Endothelial cell of umbilical vein (primary cell): ENCODE measurements around the gene BAG3. TPM values are rescaled to one million over a fixed set of nuclear protein-coding genes. Genes with fewer than 3 reads are reported as not detected.

ENCODE experiments used
- BruUV-seq: library from RNA; stranded (reverse); fragments of 400-500 nt; replicated peaks from 2 replicates; lab custom pipeline; 2021; lab: Mats Ljungman, UMichigan
- CTCF ChIA-PET: fragments of 300-600, 350-600 bp; sonication (Branson Sonifier 250); formaldehyde crosslinking; loops from one replicate; lab custom pipeline; 2021; ENCODE audit warnings: antibody characterized with exemption, inconsistent platforms; lab: Charles Lee
- POLR2A ChIA-PET: fragments of 300-600, 350-600 bp; sonication (Branson Sonifier 250); formaldehyde crosslinking; loops from one replicate; lab custom pipeline; 2021; ENCODE audit warnings: antibody characterized with exemption, inconsistent platforms; lab: Charles Lee
- DNase-seq: peaks from one replicate; pipeline ENCODE4 v3.0.0-alpha.2; 2011; ENCODE audit warnings: low read depth, low spot score
- FAIRE-seq: peaks from 2 replicates; lab custom pipeline; 2011; peaks lifted over from hg19 to GRCh38; lab: Jason Lieb, UNC
- H2AFZ ChIP-seq: 2 replicates; pipeline ENCODE4 v1.6.0; 2012; ENCODE audit warnings: low read depth, low read length, control low read depth, inconsistent platforms
- H3K27ac ChIP-seq: 2 replicates; pipeline ENCODE4 v1.5.1; 2011; ENCODE audit warnings: low read depth, mild to moderate bottlenecking, control low read depth, low read length, moderate library complexity; ENCODE audit not compliant: insufficient read depth
- H3K27me3 ChIP-seq, 2 experiments: 2 replicates each; pipeline versions ENCODE4 v1.6.0 to v1.6.1; 2011; ENCODE audit warnings: low read length in 2 of 2, mixed read lengths in 1 of 2; ENCODE audit not compliant: control insufficient read depth in 2 of 2, insufficient read depth in 2 of 2
- H3K36me3 ChIP-seq, 2 experiments: 2 replicates in 1 of 2; 3 replicates in 1 of 2; pipeline ENCODE4 v1.5.1; 2011; ENCODE audit warnings: low read length in 2 of 2, mild to moderate bottlenecking in 1 of 2, moderate library complexity in 1 of 2; ENCODE audit not compliant: control insufficient read depth in 2 of 2, insufficient read depth in 2 of 2; ENCODE audit errors: extremely low read depth in 1 of 2
- H3K4me1 ChIP-seq: 3 replicates; pipeline ENCODE4 v1.5.1; 2011; ENCODE audit warnings: mild to moderate bottlenecking, low read length; ENCODE audit not compliant: control insufficient read depth, insufficient read depth; ENCODE audit errors: extremely low read depth
- H3K4me2 ChIP-seq: 2 replicates; pipeline ENCODE4 v1.6.1; 2011; ENCODE audit warnings: low read length, control low read depth, mixed read lengths; ENCODE audit not compliant: insufficient read depth
- H3K4me3 ChIP-seq, 3 experiments: fragments of 200-600 bp in 1 of 3; sonication (generic), shearing (Covaris generic) in 1 of 3; replicated peaks in 1 of 3; 2 replicates each; pipeline ENCODE4 v1.5.1; 2011 to 2016; ENCODE audit warnings: control low read depth in 3 of 3, low read length in 3 of 3, mild to moderate bottlenecking in 2 of 3, inconsistent platforms in 1 of 3, low read depth in 1 of 3, moderate library complexity in 1 of 3; ENCODE audit not compliant: insufficient read depth in 1 of 3
- H3K79me2 ChIP-seq: 2 replicates; pipeline ENCODE4 v1.6.0; 2012; ENCODE audit warnings: low read length, inconsistent platforms; ENCODE audit not compliant: control insufficient read depth, insufficient read depth
- H3K9ac ChIP-seq: replicated peaks from 2 replicates; pipeline ENCODE3; 2011; ENCODE audit warnings: low read length, control low read depth; ENCODE audit not compliant: insufficient read depth; ENCODE audit errors: extremely low read depth
- H3K9me1 ChIP-seq: replicated peaks from 3 replicates; pipeline ENCODE4 v1.6.0; 2011; ENCODE audit warnings: mild to moderate bottlenecking, low read length; ENCODE audit not compliant: control insufficient read depth, insufficient read depth; ENCODE audit errors: extremely low read depth
- H3K9me3 ChIP-seq: replicated peaks from 2 replicates; pipeline ENCODE4 v1.5.1; 2012; ENCODE audit warnings: low read length, inconsistent platforms; ENCODE audit not compliant: control insufficient read depth, insufficient read depth
- H4K20me1 ChIP-seq: replicated peaks from 2 replicates; pipeline ENCODE3; 2011; ENCODE audit warnings: mild to moderate bottlenecking, low read length; ENCODE audit not compliant: control insufficient read depth, insufficient read depth; ENCODE audit errors: extremely low read depth
- GATA2 ChIP-seq: IDR thresholded peaks from 2 replicates; pipeline ENCODE4 v1.7.0; 2011; ENCODE audit warnings: low read depth, mild to moderate bottlenecking, moderate library complexity, mixed read lengths, low read length; ENCODE audit not compliant: insufficient read length, insufficient read depth
- JUN ChIP-seq: IDR thresholded peaks from 2 replicates; pipeline ENCODE4 v1.6.1; 2011; ENCODE audit warnings: borderline replicate concordance, low read depth; ENCODE audit not compliant: insufficient read length, insufficient read depth
- MYC ChIP-seq: IDR thresholded peaks from one replicate; pipeline ENCODE4 v1.6.1; 2011; ENCODE audit warnings: mild to moderate bottlenecking, low read depth, low read length
- POLR2A ChIP-seq: IDR thresholded peaks from 2 replicates; pipeline ENCODE4 v1.6.1; 2012; ENCODE audit warnings: low read depth, mild to moderate bottlenecking, control low read depth, low read length
- POLR2AphosphoS5 ChIP-seq: IDR thresholded peaks from 2 replicates; pipeline ENCODE4 v1.6.1; 2012; ENCODE audit warnings: low read depth, mild to moderate bottlenecking, control low read depth, low read length, moderate library complexity; ENCODE audit not compliant: insufficient read depth
- dilution Hi-C: fragments of 300-500 bp; cut with MboI; formaldehyde crosslinking; loops from one replicate; pipeline ENCODE4 v1.15.0; 2019; ENCODE audit warnings: low sequenced_read_pairs; ENCODE audit not compliant: extremely low pct_ligation_motif_present
- intact Hi-C: fragments of 100-400 bp; cut with micrococcal nuclease; formaldehyde crosslinking; loops from one replicate; pipeline ENCODE4 v1.10.0; 2022
- polyA plus RNA-seq, 4 experiments: library from polyadenylated mRNA; depleted of rRNA in 3 of 4; stranded (reverse) in 3 of 4; unstranded in 1 of 4; fragments of >200 nt; gene quantifications; 2 replicates each; pipeline versions ENCODE4 v1.2.1 to v1.2.3, GENCODE V29; 2011 to 2012; ENCODE audit warnings: missing spikeins in 1 of 4
- total RNA-seq: library from RNA; stranded (reverse); gene quantifications from 2 replicates; pipeline ENCODE4 v1.2.3, GENCODE V29; 2021
- TF ChIP-seq, protein P1 (sequence below): IDR thresholded peaks from 2 replicates; pipeline ENCODE4 v1.6.1; 2011; ENCODE audit not compliant: insufficient read depth, insufficient read length
- TF ChIP-seq, protein P2 (sequence below), 2 donors: IDR thresholded peaks; 1 replicate in 1 of 2; 2 replicates in 1 of 2; pipeline ENCODE4 v1.5.1; 2011; ENCODE audit warnings: low read length in 2 of 2, mild to moderate bottlenecking in 2 of 2, moderate library complexity in 2 of 2, control low read depth in 1 of 2, inconsistent platforms in 1 of 2, low read depth in 1 of 2; ENCODE audit not compliant: insufficient read depth in 1 of 2; ENCODE audit errors: extremely low read depth in 1 of 2

BAG3 gene
- total and polyA plus RNA-seq, 2 donors (not counting 3 experiments of a cell fraction or from before 2014, with no cell fraction given) = 25.2 to 66.7 TPM

DNA sequence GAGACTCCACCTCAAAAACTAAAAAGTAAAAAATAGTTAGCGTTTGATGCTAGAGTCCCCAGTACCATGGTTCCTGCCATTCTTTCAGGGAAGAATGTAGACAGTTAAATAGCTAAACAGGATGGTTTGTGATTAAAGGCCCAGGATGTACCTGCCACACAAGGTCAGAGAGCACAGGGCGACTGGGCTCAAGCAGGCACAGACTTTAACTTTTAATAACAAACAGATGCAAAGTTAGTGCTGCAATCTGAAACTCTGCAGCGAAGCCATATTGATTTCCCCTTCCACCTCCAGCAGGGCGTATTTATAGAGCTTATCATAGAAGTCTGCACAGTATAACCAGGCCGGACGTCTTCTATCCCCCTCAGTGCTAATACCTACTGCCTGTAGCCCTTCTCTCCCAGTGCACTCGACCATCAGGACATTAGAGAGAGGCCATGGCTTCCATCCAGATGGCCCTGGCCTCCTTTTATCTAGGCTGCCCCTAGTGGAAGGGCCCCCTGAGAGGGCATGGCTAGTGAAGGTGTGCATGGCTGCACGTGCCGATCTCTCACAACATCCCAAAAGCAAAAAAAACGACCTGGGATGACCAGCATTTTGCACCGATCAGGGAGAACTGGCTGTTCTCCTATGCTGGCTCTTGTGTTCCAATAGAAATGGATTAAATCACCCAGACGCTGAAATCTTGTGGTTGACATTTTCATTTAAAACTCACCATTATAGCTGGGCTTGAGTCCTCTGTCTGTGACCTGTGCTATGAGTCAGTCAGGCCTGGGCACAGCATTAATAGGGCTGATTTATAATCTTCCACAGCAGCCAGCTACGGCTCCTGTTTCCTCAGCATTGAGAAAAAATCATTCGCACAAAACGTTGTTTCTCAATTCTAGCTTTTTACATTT is 7.6 kb upstream of the BAG3 start:
- Histone ChIP-seq H3K27ac (no peak overlapping the region), H3K9me3 (no peaks in the 10 kb centered on the region), H3K9ac (no peak overlapping the region), H3K9me1 (no peaks in the 10 kb centered on the region), H3K4me3 (no peak overlapping the region), H2AFZ (no peak overlapping the region), H3K4me1 (no peaks in the 10 kb centered on the region), H3K36me3 (no peaks in the 10 kb centered on the region), H3K4me2 (no peak overlapping the region), H3K27me3 (peaks cover 0 to 2% of the 10 kb centered on the region in 2 experiments), H4K20me1 (no peaks in the 10 kb centered on the region), H3K79me2 (no peaks in the 10 kb centered on the region)
- ChIA-PET CTCF (interaction anchor here (0.8 to 1.9 kb wide), 7 partner anchors 8 to 216 kb away, joined by 3 to 7 read pairs (median 4); partner anchors contain the start of genes BAG3 and INPP5F), POLR2A (no interaction called here)
- TF ChIP-seq JUN (no peak), MYC (no peak), GATA2 (no peak), POLR2A (no peak)
- TF ChIP-seq, protein P1, sequence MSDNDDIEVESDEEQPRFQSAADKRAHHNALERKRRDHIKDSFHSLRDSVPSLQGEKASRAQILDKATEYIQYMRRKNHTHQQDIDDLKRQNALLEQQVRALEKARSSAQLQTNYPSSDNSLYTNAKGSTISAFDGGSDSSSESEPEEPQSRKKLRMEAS = no peak
- intact Hi-C loops = no loop called here
- DNase-seq (no peak), FAIRE-seq (no peak)
- BruUV-seq = no TSS peak
- dilution Hi-C loops = no loop called here

DNA sequence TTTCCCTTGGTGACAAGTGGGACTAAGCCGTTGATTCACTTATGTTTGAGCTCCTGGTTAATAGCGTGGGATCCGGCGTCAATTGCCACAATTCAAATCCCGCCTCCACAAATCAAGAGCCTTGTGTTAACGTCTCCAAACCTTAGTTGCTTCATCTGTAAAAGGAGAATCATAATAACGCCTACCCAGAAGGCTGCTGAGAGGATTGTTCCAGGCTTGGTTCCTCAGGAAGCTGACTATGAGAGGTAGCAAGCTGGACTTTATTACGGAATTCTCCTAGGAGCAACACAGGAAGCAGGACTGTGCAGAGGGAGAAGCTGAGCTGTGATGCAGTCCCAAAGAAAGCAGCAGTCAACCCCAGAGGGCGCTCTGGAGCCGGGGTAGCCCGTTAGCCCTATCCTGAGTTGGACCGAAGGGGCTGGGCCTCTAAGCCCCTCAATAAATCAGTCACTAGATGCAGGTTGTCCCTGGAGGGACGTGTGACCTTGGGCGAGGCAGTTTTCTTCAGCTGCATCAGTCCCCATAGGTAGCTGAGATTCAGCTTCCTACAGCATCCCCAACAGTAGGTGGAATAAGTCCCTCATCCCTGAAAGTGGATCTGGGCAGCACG is 6.9 kb upstream of the BAG3 start:
- Histone ChIP-seq H4K20me1 (no peaks in the 10 kb centered on the region), H3K27ac (no peak overlapping the region), H3K4me3 (no peak overlapping the region), H3K79me2 (no peaks in the 10 kb centered on the region), H3K9me3 (no peaks in the 10 kb centered on the region), H3K9me1 (no peaks in the 10 kb centered on the region), H3K4me2 (no peak overlapping the region), H2AFZ (no peak overlapping the region), H3K9ac (no peak overlapping the region), H3K36me3 (no peaks in the 10 kb centered on the region), H3K27me3 (peaks cover 0 to 2% of the 10 kb centered on the region in 2 experiments), H3K4me1 (no peaks in the 10 kb centered on the region)
- TF ChIP-seq, protein P2, sequence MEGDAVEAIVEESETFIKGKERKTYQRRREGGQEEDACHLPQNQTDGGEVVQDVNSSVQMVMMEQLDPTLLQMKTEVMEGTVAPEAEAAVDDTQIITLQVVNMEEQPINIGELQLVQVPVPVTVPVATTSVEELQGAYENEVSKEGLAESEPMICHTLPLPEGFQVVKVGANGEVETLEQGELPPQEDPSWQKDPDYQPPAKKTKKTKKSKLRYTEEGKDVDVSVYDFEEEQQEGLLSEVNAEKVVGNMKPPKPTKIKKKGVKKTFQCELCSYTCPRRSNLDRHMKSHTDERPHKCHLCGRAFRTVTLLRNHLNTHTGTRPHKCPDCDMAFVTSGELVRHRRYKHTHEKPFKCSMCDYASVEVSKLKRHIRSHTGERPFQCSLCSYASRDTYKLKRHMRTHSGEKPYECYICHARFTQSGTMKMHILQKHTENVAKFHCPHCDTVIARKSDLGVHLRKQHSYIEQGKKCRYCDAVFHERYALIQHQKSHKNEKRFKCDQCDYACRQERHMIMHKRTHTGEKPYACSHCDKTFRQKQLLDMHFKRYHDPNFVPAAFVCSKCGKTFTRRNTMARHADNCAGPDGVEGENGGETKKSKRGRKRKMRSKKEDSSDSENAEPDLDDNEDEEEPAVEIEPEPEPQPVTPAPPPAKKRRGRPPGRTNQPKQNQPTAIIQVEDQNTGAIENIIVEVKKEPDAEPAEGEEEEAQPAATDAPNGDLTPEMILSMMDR (IDR thresholded peaks at IDR 0.05; ENCODE audit: extremely low read depth in 1 of 2, insufficient read depth in 1 of 2, low read depth in 1 of 2, low read length in 2 of 2) = peak; percentile 9 to 26
- no peak for TF ChIP-seq GATA2
- no peak for TF ChIP-seq POLR2AphosphoS5
- no peak for FAIRE-seq
- intact Hi-C loops (no loop called here), dilution Hi-C loops (no loop called here)
- CTCF ChIA-PET = interaction anchor here (0.8 to 1.9 kb wide), 6 partner anchors 16 to 215 kb away, joined by 3 to 7 read pairs (median 4); partner anchors contain the start of gene INPP5F
- DNase-seq = no peak
- POLR2A ChIA-PET = no interaction called here
- no TSS peak for BruUV-seq
